ENCODE data around the gene MMP27.

DNA sequence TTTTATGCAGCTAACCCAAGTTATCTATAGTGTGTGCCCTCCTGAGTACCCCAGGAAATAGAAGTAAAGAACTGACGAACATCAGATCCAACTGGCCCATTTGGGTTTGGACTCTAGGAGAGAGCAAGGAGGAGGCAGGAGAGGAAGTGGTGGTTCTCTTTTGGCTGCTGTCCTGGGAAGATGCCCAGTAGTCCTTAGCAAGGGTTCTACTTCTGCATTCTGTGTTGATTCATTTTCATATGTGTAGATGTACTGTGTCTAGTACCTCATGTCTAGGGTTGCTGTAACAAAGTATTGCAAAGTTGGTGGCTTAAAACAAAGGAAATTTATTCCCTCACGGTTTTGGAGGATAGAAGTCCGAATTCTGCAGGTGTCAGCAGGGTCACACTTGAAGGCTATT lies 6.6 kb upstream of the MMP27 start:
- no peak for TF ChIP-seq POLR2AphosphoS5 (IDR thresholded peaks at IDR 0.05; ENCODE audit: low read depth)
- no peak for TF ChIP-seq CTCF (IDR thresholded peaks at IDR 0.05; ENCODE audit: insufficient read depth, low read length)
- TF ChIP-seq, protein P1, sequence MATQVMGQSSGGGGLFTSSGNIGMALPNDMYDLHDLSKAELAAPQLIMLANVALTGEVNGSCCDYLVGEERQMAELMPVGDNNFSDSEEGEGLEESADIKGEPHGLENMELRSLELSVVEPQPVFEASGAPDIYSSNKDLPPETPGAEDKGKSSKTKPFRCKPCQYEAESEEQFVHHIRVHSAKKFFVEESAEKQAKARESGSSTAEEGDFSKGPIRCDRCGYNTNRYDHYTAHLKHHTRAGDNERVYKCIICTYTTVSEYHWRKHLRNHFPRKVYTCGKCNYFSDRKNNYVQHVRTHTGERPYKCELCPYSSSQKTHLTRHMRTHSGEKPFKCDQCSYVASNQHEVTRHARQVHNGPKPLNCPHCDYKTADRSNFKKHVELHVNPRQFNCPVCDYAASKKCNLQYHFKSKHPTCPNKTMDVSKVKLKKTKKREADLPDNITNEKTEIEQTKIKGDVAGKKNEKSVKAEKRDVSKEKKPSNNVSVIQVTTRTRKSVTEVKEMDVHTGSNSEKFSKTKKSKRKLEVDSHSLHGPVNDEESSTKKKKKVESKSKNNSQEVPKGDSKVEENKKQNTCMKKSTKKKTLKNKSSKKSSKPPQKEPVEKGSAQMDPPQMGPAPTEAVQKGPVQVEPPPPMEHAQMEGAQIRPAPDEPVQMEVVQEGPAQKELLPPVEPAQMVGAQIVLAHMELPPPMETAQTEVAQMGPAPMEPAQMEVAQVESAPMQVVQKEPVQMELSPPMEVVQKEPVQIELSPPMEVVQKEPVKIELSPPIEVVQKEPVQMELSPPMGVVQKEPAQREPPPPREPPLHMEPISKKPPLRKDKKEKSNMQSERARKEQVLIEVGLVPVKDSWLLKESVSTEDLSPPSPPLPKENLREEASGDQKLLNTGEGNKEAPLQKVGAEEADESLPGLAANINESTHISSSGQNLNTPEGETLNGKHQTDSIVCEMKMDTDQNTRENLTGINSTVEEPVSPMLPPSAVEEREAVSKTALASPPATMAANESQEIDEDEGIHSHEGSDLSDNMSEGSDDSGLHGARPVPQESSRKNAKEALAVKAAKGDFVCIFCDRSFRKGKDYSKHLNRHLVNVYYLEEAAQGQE (IDR thresholded peaks at IDR 0.05; ENCODE audit: insufficient replicate concordance, low read depth): no peak

Data from HL-60 (cell line).